Endothelial cell of umbilical vein (primary cell): Measurements from ENCODE around the gene FAM83C. TPM values are rescaled to one million over a fixed set of nuclear protein-coding genes. Genes with fewer than 3 reads are reported as not detected.

Source experiments
- BruUV-seq: library from RNA; stranded (reverse); fragments of 400-500 nt; replicated peaks from 2 replicates; lab custom pipeline; 2021; lab: Mats Ljungman, UMichigan
- CTCF ChIA-PET: fragments of 300-600, 350-600 bp; sonication (Branson Sonifier 250); formaldehyde crosslinking; loops from one replicate; lab custom pipeline; 2021; ENCODE audit warnings: antibody characterized with exemption, inconsistent platforms; lab: Charles Lee
- POLR2A ChIA-PET: fragments of 300-600, 350-600 bp; sonication (Branson Sonifier 250); formaldehyde crosslinking; loops from one replicate; lab custom pipeline; 2021; ENCODE audit warnings: antibody characterized with exemption, inconsistent platforms; lab: Charles Lee
- DNase-seq: peaks from one replicate; pipeline ENCODE4 v3.0.0-alpha.2; 2011; ENCODE audit warnings: low read depth, low spot score
- FAIRE-seq: peaks from 2 replicates; lab custom pipeline; 2011; peaks lifted over from hg19 to GRCh38; lab: Jason Lieb, UNC
- H2AFZ ChIP-seq: 2 replicates; pipeline ENCODE4 v1.6.0; 2012; ENCODE audit warnings: low read depth, low read length, control low read depth, inconsistent platforms
- H3K27ac ChIP-seq: 2 replicates; pipeline ENCODE4 v1.5.1; 2011; ENCODE audit warnings: low read depth, mild to moderate bottlenecking, control low read depth, low read length, moderate library complexity; ENCODE audit not compliant: insufficient read depth
- H3K27me3 ChIP-seq, 2 experiments: 2 replicates each; pipeline versions ENCODE4 v1.6.0 to v1.6.1; 2011; ENCODE audit warnings: low read length in 2 of 2, mixed read lengths in 1 of 2; ENCODE audit not compliant: control insufficient read depth in 2 of 2, insufficient read depth in 2 of 2
- H3K36me3 ChIP-seq, 2 experiments: 2 replicates in 1 of 2; 3 replicates in 1 of 2; pipeline ENCODE4 v1.5.1; 2011; ENCODE audit warnings: low read length in 2 of 2, mild to moderate bottlenecking in 1 of 2, moderate library complexity in 1 of 2; ENCODE audit not compliant: control insufficient read depth in 2 of 2, insufficient read depth in 2 of 2; ENCODE audit errors: extremely low read depth in 1 of 2
- H3K4me1 ChIP-seq: 3 replicates; pipeline ENCODE4 v1.5.1; 2011; ENCODE audit warnings: mild to moderate bottlenecking, low read length; ENCODE audit not compliant: control insufficient read depth, insufficient read depth; ENCODE audit errors: extremely low read depth
- H3K4me2 ChIP-seq: 2 replicates; pipeline ENCODE4 v1.6.1; 2011; ENCODE audit warnings: low read length, control low read depth, mixed read lengths; ENCODE audit not compliant: insufficient read depth
- H3K4me3 ChIP-seq, 3 experiments: fragments of 200-600 bp in 1 of 3; sonication (generic), shearing (Covaris generic) in 1 of 3; replicated peaks in 1 of 3; 2 replicates each; pipeline ENCODE4 v1.5.1; 2011 to 2016; ENCODE audit warnings: control low read depth in 3 of 3, low read length in 3 of 3, mild to moderate bottlenecking in 2 of 3, inconsistent platforms in 1 of 3, low read depth in 1 of 3, moderate library complexity in 1 of 3; ENCODE audit not compliant: insufficient read depth in 1 of 3
- H3K79me2 ChIP-seq: 2 replicates; pipeline ENCODE4 v1.6.0; 2012; ENCODE audit warnings: low read length, inconsistent platforms; ENCODE audit not compliant: control insufficient read depth, insufficient read depth
- H3K9ac ChIP-seq: replicated peaks from 2 replicates; pipeline ENCODE3; 2011; ENCODE audit warnings: low read length, control low read depth; ENCODE audit not compliant: insufficient read depth; ENCODE audit errors: extremely low read depth
- H3K9me1 ChIP-seq: replicated peaks from 3 replicates; pipeline ENCODE4 v1.6.0; 2011; ENCODE audit warnings: mild to moderate bottlenecking, low read length; ENCODE audit not compliant: control insufficient read depth, insufficient read depth; ENCODE audit errors: extremely low read depth
- H3K9me3 ChIP-seq: replicated peaks from 2 replicates; pipeline ENCODE4 v1.5.1; 2012; ENCODE audit warnings: low read length, inconsistent platforms; ENCODE audit not compliant: control insufficient read depth, insufficient read depth
- H4K20me1 ChIP-seq: replicated peaks from 2 replicates; pipeline ENCODE3; 2011; ENCODE audit warnings: mild to moderate bottlenecking, low read length; ENCODE audit not compliant: control insufficient read depth, insufficient read depth; ENCODE audit errors: extremely low read depth
- EZH2 ChIP-seq: IDR thresholded peaks from 2 replicates; pipeline ENCODE4 v1.6.1; 2012; ENCODE audit warnings: borderline replicate concordance, low read depth, mild to moderate bottlenecking, moderate library complexity, low read length, inconsistent platforms; ENCODE audit not compliant: severe bottlenecking
- FOS ChIP-seq: IDR thresholded peaks from 2 replicates; pipeline ENCODE4 v1.6.1; 2011; ENCODE audit warnings: mild to moderate bottlenecking, low read length, moderate library complexity, borderline replicate concordance; ENCODE audit not compliant: insufficient read depth
- GATA2 ChIP-seq: IDR thresholded peaks from 2 replicates; pipeline ENCODE4 v1.7.0; 2011; ENCODE audit warnings: low read depth, mild to moderate bottlenecking, moderate library complexity, mixed read lengths, low read length; ENCODE audit not compliant: insufficient read length, insufficient read depth
- JUN ChIP-seq: IDR thresholded peaks from 2 replicates; pipeline ENCODE4 v1.6.1; 2011; ENCODE audit warnings: borderline replicate concordance, low read depth; ENCODE audit not compliant: insufficient read length, insufficient read depth
- MAX ChIP-seq: IDR thresholded peaks from 2 replicates; pipeline ENCODE4 v1.6.1; 2011; ENCODE audit not compliant: insufficient read depth, insufficient read length
- MYC ChIP-seq: IDR thresholded peaks from one replicate; pipeline ENCODE4 v1.6.1; 2011; ENCODE audit warnings: mild to moderate bottlenecking, low read depth, low read length
- POLR2A ChIP-seq: IDR thresholded peaks from 2 replicates; pipeline ENCODE4 v1.6.1; 2012; ENCODE audit warnings: low read depth, mild to moderate bottlenecking, control low read depth, low read length
- POLR2AphosphoS5 ChIP-seq: IDR thresholded peaks from 2 replicates; pipeline ENCODE4 v1.6.1; 2012; ENCODE audit warnings: low read depth, mild to moderate bottlenecking, control low read depth, low read length, moderate library complexity; ENCODE audit not compliant: insufficient read depth
- dilution Hi-C: fragments of 300-500 bp; cut with MboI; formaldehyde crosslinking; loops from one replicate; pipeline ENCODE4 v1.15.0; 2019; ENCODE audit warnings: low sequenced_read_pairs; ENCODE audit not compliant: extremely low pct_ligation_motif_present
- intact Hi-C: fragments of 100-400 bp; cut with micrococcal nuclease; formaldehyde crosslinking; loops from one replicate; pipeline ENCODE4 v1.10.0; 2022
- polyA plus RNA-seq, 4 experiments: library from polyadenylated mRNA; depleted of rRNA in 3 of 4; stranded (reverse) in 3 of 4; unstranded in 1 of 4; fragments of >200 nt; gene quantifications; 2 replicates each; pipeline versions ENCODE4 v1.2.1 to v1.2.3, GENCODE V29; 2011 to 2012; ENCODE audit warnings: missing spikeins in 1 of 4
- total RNA-seq: library from RNA; stranded (reverse); gene quantifications from 2 replicates; pipeline ENCODE4 v1.2.3, GENCODE V29; 2021
- TF ChIP-seq, protein P1 (sequence below), 2 donors: IDR thresholded peaks; 1 replicate in 1 of 2; 2 replicates in 1 of 2; pipeline ENCODE4 v1.5.1; 2011; ENCODE audit warnings: low read length in 2 of 2, mild to moderate bottlenecking in 2 of 2, moderate library complexity in 2 of 2, control low read depth in 1 of 2, inconsistent platforms in 1 of 2, low read depth in 1 of 2; ENCODE audit not compliant: insufficient read depth in 1 of 2; ENCODE audit errors: extremely low read depth in 1 of 2

The FAM83C gene
- total and polyA plus RNA-seq, 2 donors (not counting 3 experiments of a cell fraction or from before 2014, with no cell fraction given), result not detected

DNA sequence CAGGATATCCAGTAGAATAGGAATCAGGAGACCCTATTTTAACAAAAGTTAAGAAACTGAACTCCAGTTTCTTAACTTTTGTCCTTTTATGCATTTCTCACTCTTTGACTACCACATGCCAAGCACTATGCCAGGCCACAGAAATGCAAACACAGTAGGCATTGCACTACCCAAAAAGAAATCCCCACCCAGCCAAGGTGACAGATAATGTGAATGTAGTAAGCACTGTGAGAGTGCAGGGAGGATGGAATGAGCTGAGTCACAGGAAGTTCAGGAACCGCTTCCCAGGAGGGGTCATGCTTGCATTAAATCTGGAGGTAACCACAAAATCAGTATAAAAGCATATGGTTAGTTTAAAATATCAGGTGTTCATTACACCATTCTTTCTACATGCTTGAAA lies 20.1 kb upstream of the FAM83C start:
- peaks cover 0 to 2% of the 10 kb centered on the region in 2 experiments for H3K36me3 ChIP-seq
- H3K27me3 ChIP-seq, result no peaks in the 10 kb centered on the region
- peak overlapping the region; percentile 45 for H3K4me2 ChIP-seq
- peak; percentile 64 for DNase-seq
- dilution Hi-C loops, result no loop called here
- H3K4me1 ChIP-seq, result peaks cover 47% of the 10 kb centered on the region
- no peak overlapping the region for H3K4me3 ChIP-seq
- ChIA-PET CTCF (interaction anchor here (0.6 to 1.9 kb wide), 4 partner anchors 8 to 116 kb away, joined by 3 to 9 read pairs (median 4); no protein-coding TSS in a partner anchor), POLR2A (no interaction called here)
- FAIRE-seq, result peak; percentile 88
- no peaks in the 10 kb centered on the region for H3K9me1 ChIP-seq
- no peaks in the 10 kb centered on the region for H3K9me3 ChIP-seq
- H3K9ac ChIP-seq, result no peak overlapping the region
- intact Hi-C loops, result no loop called here
- H2AFZ ChIP-seq, result no peak overlapping the region
- no TSS peak for BruUV-seq
- no peaks in the 10 kb centered on the region for H4K20me1 ChIP-seq
- H3K79me2 ChIP-seq, result no peaks in the 10 kb centered on the region
- TF ChIP-seq MAX (no peak), JUN (peak; percentile 61), POLR2A (no peak), FOS (peak; percentile 83), MYC (peak; percentile 7), POLR2AphosphoS5 (peak; percentile 68), GATA2 (peak; percentile 26), EZH2 (no peak)
- TF ChIP-seq, protein P1, sequence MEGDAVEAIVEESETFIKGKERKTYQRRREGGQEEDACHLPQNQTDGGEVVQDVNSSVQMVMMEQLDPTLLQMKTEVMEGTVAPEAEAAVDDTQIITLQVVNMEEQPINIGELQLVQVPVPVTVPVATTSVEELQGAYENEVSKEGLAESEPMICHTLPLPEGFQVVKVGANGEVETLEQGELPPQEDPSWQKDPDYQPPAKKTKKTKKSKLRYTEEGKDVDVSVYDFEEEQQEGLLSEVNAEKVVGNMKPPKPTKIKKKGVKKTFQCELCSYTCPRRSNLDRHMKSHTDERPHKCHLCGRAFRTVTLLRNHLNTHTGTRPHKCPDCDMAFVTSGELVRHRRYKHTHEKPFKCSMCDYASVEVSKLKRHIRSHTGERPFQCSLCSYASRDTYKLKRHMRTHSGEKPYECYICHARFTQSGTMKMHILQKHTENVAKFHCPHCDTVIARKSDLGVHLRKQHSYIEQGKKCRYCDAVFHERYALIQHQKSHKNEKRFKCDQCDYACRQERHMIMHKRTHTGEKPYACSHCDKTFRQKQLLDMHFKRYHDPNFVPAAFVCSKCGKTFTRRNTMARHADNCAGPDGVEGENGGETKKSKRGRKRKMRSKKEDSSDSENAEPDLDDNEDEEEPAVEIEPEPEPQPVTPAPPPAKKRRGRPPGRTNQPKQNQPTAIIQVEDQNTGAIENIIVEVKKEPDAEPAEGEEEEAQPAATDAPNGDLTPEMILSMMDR (IDR thresholded peaks at IDR 0.05; ENCODE audit: extremely low read depth in 1 of 2, insufficient read depth in 1 of 2, low read depth in 1 of 2, low read length in 2 of 2), result no peak
- peak overlapping the region; percentile 51 for H3K27ac ChIP-seq
